Stimulated activated CD8-positive, alpha-beta memory T cell treated with anti-CD3 and anti-CD28 coated beads, Interleukin-4, amount 100 ng/mL, for 1 hour (primary cell): Measurements from ENCODE around the gene KLK2.

Experiments
- DNase-seq, 2 donors: peaks; one replicate each; pipeline ENCODE4 v3.0.0-alpha.2; 2020; ENCODE audit warnings: low read depth in 2 of 2, low spot score in 1 of 2

Gene KLK2

DNA sequence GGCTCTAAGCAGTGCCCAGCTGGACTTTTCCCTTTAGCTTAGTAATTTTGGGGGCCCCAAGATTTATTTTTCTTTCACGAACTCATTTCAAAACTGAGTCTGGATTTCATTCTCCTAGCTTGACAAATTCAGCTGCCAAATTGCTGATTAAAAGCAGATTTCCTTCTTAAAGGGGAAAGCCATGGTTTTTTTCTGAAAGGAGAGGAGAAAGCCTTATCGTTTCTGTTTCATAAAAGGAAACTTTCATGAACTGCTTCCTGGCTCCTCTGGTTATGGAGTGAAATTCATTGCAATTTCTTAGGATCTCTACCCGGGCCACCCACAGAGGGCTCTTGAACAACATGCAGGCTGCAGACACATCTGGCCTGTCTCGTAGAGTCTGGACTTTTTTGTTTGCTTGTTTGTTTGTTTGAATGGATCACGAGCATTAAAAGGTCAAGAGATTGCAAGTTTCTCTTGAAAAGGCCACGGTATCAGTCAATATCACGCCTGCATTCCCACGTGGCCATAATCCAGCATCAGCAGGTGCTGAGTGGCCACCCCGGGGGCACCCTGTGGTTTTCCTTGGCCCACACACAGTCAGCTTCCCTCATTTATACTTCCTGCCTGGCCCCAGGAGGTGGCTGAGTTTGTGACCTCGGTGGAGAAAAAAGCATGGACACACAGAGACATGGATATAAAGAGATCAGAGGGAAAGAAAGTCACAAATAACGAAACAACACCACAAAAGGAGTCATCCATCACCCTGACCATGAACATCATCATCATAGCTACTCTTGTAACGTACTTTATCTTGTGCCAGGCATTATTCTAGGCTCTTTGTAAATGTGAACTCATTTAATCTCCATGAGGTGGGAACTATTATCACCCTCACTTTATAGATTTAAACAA, 48.4 kb downstream of the KLK2 start:
- no peak for DNase-seq

GRCh38 chr19:50922317-50922853, 49.1 kb downstream of the KLK2 start:
- peak; percentile 30 to 53 for DNase-seq

GRCh38 chr19:50924586-50924985, 51.3 kb downstream of the KLK2 start:
- DNase-seq: no peak

DNA sequence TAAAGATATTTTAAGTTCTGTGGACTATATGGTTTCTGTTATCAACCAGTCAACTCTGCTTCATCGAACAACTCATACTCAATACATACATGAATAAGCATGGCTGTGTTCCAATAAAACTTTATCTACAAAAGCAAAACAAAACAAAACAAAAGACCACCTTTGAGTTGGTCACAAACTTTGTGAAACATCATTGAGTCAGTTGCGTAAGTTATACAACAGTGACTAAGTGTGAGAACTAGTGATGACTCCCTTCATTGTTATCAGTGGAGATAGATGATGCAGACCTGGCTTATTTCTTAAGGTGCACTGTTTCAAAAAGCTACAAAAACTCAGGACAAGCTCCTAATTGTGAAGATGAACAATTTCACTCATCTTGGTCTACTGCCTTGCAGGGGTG, 52.5 kb downstream of the KLK2 start:
- no peak for DNase-seq

- no peak for DNase-seq
Observed at GRCh38 chr19:50926144-50926543, 52.9 kb downstream of the KLK2 start.

GRCh38 chr19:50928831-50929230, 55.6 kb downstream of the KLK2 start:
- no peak for DNase-seq
